ENCODE results near the gene LRBA. TPM values are rescaled to one million over a fixed set of nuclear protein-coding genes. Genes with fewer than 3 reads are reported as not detected.

Gene LRBA
- polyA plus RNA-seq, 5 donors: 39.8 to 58.2 (median 54.4) TPM

- no peak for DNase-seq
Measured at GRCh38 chr4:150886597-150886996, 128.5 kb downstream of the LRBA start.

GRCh38 chr4:150884625-150885024 lies 130.5 kb downstream of the LRBA start:
- no peak for DNase-seq

- DNase-seq: no peak
Measured at GRCh38 chr4:150875367-150875766, 139.7 kb downstream of the LRBA start.

GRCh38 chr4:150874338-150875226 lies 140.5 kb downstream of the LRBA start:
- peak; percentile 22 to 25 for DNase-seq

GRCh38 chr4:150867148-150867547 lies 147.9 kb downstream of the LRBA start:
- peak; percentile 55 to 68 for DNase-seq

- no peak for DNase-seq
Measured at GRCh38 chr4:150863456-150863855, 151.6 kb downstream of the LRBA start.

GRCh38 chr4:150862829-150863228 lies 152.3 kb downstream of the LRBA start:
- DNase-seq: no peak

GRCh38 chr4:150859453-150859852 lies 155.6 kb downstream of the LRBA start:
- no peak for DNase-seq

- DNase-seq: no peak
Measured at GRCh38 chr4:150855981-150856510, 159.0 kb downstream of the LRBA start.

- no peak for DNase-seq
Measured at GRCh38 chr4:150854600-150854999, 160.5 kb downstream of the LRBA start.

GRCh38 chr4:150853882-150854281 lies 161.2 kb downstream of the LRBA start:
- no peak for DNase-seq

- DNase-seq: no peak
Measured at GRCh38 chr4:150852216-150852615, 162.9 kb downstream of the LRBA start.

- no peak for DNase-seq
Measured at GRCh38 chr4:150849016-150849415, 166.1 kb downstream of the LRBA start.

GRCh38 chr4:150828159-150828558 lies 186.9 kb downstream of the LRBA start:
- no peak for DNase-seq

- DNase-seq: no peak
Measured at GRCh38 chr4:150827226-150827625, 187.9 kb downstream of the LRBA start.

GRCh38 chr4:150826306-150826705 lies 188.8 kb downstream of the LRBA start:
- no peak for DNase-seq

GRCh38 chr4:150822407-150822806 lies 192.7 kb downstream of the LRBA start:
- no peak for DNase-seq

- no peak for DNase-seq
Measured at GRCh38 chr4:150821641-150822040, 193.4 kb downstream of the LRBA start.

- DNase-seq: no peak
Measured at GRCh38 chr4:150820409-150820808, 194.7 kb downstream of the LRBA start.

- DNase-seq: no peak
Measured at GRCh38 chr4:150818661-150819060, 196.4 kb downstream of the LRBA start.

- no peak for DNase-seq
Measured at GRCh38 chr4:150817804-150818528, 197.1 kb downstream of the LRBA start.

GRCh38 chr4:150817017-150817416 lies 198.1 kb downstream of the LRBA start:
- no peak for DNase-seq

- no peak for DNase-seq
Measured at GRCh38 chr4:150816491-150816890, 198.6 kb downstream of the LRBA start.
